Lung (tissue), 12 donors: ENCODE data around the gene PCDHGA12. TPM values are rescaled to one million over a fixed set of nuclear protein-coding genes. Genes with fewer than 3 reads are reported as not detected.

Experiments
- ATAC-seq: fragments of 200-7000 bp; cut with Tn5 transposase; one replicate; pipeline ENCODE4 v1.9.1; 2020; ENCODE audit warnings: moderate number of reproducible peaks; ENCODE audit not compliant: insufficient read depth, low FRiP score
- DNase-seq, 3 donors: peaks; one replicate each; pipeline ENCODE4 v3.0.0-alpha.2; 2013 to 2017
- H3K27ac ChIP-seq, 2 donors: one replicate each; pipeline ENCODE4 v1.5.1; 2013; ENCODE audit warnings: mild to moderate bottlenecking in 2 of 2, moderate library complexity in 2 of 2, control low read depth in 1 of 2, inconsistent platforms in 1 of 2, low read depth in 1 of 2, low read length in 1 of 2
- H3K27me3 ChIP-seq, 3 donors: one replicate each; pipeline ENCODE4 v1.5.1; 2013; ENCODE audit warnings: low read length in 2 of 3; ENCODE audit not compliant: control insufficient read depth in 3 of 3, insufficient read depth in 3 of 3
- H3K36me3 ChIP-seq, 4 donors: one replicate each; pipeline ENCODE4 v1.5.1; 2013; ENCODE audit warnings: low read length in 4 of 4, mild to moderate bottlenecking in 1 of 4, moderate library complexity in 1 of 4; ENCODE audit not compliant: control insufficient read depth in 4 of 4, insufficient read depth in 4 of 4
- H3K4me1 ChIP-seq, 5 donors: one replicate each; pipeline ENCODE4 v1.5.1; 2013; ENCODE audit warnings: low read length in 5 of 5, mild to moderate bottlenecking in 2 of 5, moderate library complexity in 1 of 5; ENCODE audit not compliant: control insufficient read depth in 5 of 5, insufficient read depth in 5 of 5
- H3K4me3 ChIP-seq: one replicate; pipeline ENCODE4 v1.5.1; 2013; ENCODE audit warnings: mild to moderate bottlenecking, control low read depth, moderate library complexity
- H3K9ac ChIP-seq, 2 donors: one replicate each; pipeline ENCODE4 v1.5.1; 2013; ENCODE audit warnings: low read length in 2 of 2, control low read depth in 1 of 2; ENCODE audit not compliant: insufficient read depth in 1 of 2
- H3K9me3 ChIP-seq, 4 donors: one replicate each; pipeline ENCODE4 v1.5.1; 2013; ENCODE audit warnings: low read length in 3 of 4, mild to moderate bottlenecking in 1 of 4, moderate library complexity in 1 of 4; ENCODE audit not compliant: control insufficient read depth in 4 of 4, insufficient read depth in 3 of 4
- WGBS, 2 donors: extraction: QIAGEN DNeasy Blood & Tissue Kit; methylation state at CpG; one replicate each; pipeline ENCODE4 v1.1.7; 2013; 5-methylcytosine and 5-hydroxymethylcytosine counted together
- polyA plus RNA-seq, 2 donors: library from polyadenylated mRNA; stranded (reverse); fragments of 200-250 nt; gene quantifications; one replicate each; pipeline ENCODE4 v1.2.1, GENCODE V29; 2013
- total RNA-seq, 2 donors: library from RNA; depleted of rRNA in 1 of 2; stranded (reverse); fragments of >200 nt in 1 of 2; gene quantifications; one replicate each; pipeline ENCODE4 v1.2.1, GENCODE V29; 2014 to 2021
- TF ChIP-seq, protein P1 (sequence below): IDR thresholded peaks from 2 replicates; pipeline ENCODE4 v1.5.1; 2012; ENCODE audit warnings: mild to moderate bottlenecking; ENCODE audit errors: control extremely low read depth, extremely low read depth
- donor health status: control.
- donor health status: control.
- donor health status: Bipolar disorder and iron deficiency.
- donor health status: healthy.
- donor health status: DM: yes; HTN: yes; CAD: no.

Gene PCDHGA12
- total and polyA plus RNA-seq, 4 donors = 1.2 to 7.9 (median 3.6) TPM

DNA sequence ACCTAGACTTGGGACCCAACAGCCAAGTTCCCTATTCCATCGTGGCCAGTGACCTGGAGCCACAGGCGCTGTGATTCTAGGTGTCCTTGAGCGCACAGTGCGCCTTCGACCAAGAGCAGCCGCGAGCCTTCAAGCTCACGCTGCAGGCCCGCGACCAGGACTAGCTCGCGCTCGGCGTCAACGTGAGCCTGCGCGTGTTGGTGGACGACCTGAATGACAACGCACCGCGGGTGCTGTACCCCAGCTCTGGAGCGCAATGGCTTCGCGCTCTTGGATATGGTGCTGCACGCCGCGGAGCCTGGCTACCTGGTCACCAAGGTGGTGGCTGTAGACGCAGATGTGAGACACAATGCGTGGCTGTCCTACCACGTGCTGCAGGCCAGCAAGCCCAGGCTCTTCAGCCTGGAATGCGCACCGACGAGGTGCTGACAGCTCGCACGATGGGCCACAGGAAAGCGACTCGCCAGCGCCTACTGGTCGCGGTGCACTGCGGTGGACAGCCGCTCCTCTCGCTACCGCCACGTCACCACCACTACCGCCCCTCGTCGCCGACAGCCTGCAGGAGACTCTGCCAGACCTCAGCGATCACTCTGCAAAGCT, 11.4 kb downstream of the PCDHGA12 start:
- no peak for DNase-seq

GRCh38 chr5:141465351-141465750, 35.0 kb downstream of the PCDHGA12 start:
- no peak overlapping the region for H3K9ac ChIP-seq
- TF ChIP-seq, protein P1, sequence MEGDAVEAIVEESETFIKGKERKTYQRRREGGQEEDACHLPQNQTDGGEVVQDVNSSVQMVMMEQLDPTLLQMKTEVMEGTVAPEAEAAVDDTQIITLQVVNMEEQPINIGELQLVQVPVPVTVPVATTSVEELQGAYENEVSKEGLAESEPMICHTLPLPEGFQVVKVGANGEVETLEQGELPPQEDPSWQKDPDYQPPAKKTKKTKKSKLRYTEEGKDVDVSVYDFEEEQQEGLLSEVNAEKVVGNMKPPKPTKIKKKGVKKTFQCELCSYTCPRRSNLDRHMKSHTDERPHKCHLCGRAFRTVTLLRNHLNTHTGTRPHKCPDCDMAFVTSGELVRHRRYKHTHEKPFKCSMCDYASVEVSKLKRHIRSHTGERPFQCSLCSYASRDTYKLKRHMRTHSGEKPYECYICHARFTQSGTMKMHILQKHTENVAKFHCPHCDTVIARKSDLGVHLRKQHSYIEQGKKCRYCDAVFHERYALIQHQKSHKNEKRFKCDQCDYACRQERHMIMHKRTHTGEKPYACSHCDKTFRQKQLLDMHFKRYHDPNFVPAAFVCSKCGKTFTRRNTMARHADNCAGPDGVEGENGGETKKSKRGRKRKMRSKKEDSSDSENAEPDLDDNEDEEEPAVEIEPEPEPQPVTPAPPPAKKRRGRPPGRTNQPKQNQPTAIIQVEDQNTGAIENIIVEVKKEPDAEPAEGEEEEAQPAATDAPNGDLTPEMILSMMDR = no peak
- H3K36me3 ChIP-seq = no peaks in the 10 kb centered on the region
- H3K9me3 ChIP-seq = no peaks in the 10 kb centered on the region
- WGBS, 2 donors = 95 to 96% methylated on average over 3 of the region's 3 CpGs
- no peak for DNase-seq
- no peak for ATAC-seq
- no peak overlapping the region for H3K27ac ChIP-seq
- no peaks in the 10 kb centered on the region for H3K4me1 ChIP-seq
- H3K27me3 ChIP-seq = no peaks in the 10 kb centered on the region
- H3K4me3 ChIP-seq = no peak overlapping the region

More for the DNA sequence above, 11.4 kb downstream of the PCDHGA12 start:
- 51 to 58% methylated on average over 50 of the region's 50 CpGs for WGBS, 2 donors
- TF ChIP-seq, protein P1 = no peak
- Histone ChIP-seq H3K9me3 (peaks cover 9 to 23% (median 16%) of the 10 kb centered on the region in 4 donors), H3K27ac (no peak overlapping the region), H3K36me3 (peaks cover 0 to 18% (median 2%) of the 10 kb centered on the region in 4 donors), H3K9ac (no peak overlapping the region), H3K27me3 (no peaks in the 10 kb centered on the region), H3K4me3 (no peak overlapping the region), H3K4me1 (no peaks in the 10 kb centered on the region)
- no peak for ATAC-seq

DNA sequence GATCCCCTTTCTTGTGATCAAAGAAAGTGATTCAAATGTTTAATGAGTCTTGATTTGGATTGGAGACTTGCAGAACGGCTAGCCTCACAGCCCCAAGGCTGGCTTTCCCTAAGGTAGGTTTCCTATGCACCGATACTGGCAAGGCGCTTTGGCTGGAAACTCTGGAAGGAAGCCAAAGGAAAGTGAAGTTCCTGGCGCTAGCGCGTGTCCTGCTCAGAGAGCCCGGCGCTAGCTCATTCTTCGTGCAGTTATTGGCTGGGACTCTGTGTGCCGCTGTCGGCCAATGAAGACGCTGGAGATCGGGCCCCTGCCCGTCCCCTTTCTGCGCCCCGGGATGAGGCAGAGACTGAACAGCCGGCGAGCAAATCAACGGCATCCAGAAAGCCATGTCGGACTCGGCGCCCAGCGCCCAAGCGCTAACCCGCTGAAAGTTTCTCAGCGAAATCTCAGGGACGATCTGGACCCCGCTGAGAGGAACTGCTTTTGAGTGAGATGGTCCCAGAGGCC, 45.4 kb downstream of the PCDHGA12 start, which contains the start of gene PCDHGC3:
TSS of gene PCDHGC3 (plus strand) at position 342 of the 507 bp plus-strand sequence. CDS start at position 493, 151 bp downstream.
- peak within 1 kb of the TSS in 1 of 2 donors; percentile 99 for H3K9ac ChIP-seq
- H3K27ac ChIP-seq = peak within 1 kb of the TSS; percentile 79 to 87
- peak; percentile 96 to 98 (median 97) for DNase-seq
- WGBS, 2 donors = 1% methylated on average over 28 of the region's 28 CpGs
- peaks cover 0 to 5% (median 0%) of the 10 kb centered on the region in 4 donors for H3K9me3 ChIP-seq
- TF ChIP-seq, protein P1 = peak; percentile 22
- peaks cover 0 to 13% (median 0%) of the 10 kb centered on the region in 3 donors for H3K27me3 ChIP-seq
- peaks cover 0 to 50% (median 16%) of the 10 kb centered on the region in 5 donors for H3K4me1 ChIP-seq
- peak; percentile 97 for ATAC-seq
- peaks cover 0 to 9% (median 5%) of the 10 kb centered on the region in 4 donors for H3K36me3 ChIP-seq
- H3K4me3 ChIP-seq = peak within 1 kb of the TSS; percentile 61
